Stomach (tissue), 4 donors: ENCODE data around the gene DNAI7.

ENCODE experiments used
- EP300 ChIP-seq: sonication (generic); formaldehyde crosslinking; IDR thresholded peaks from one replicate; pipeline ENCODE4 v1.6.1; 2017; ENCODE audit warnings: antibody characterized with exemption
- POLR2A ChIP-seq, 4 donors: fragments of 450-650 bp; IDR thresholded peaks; one replicate each; pipeline ENCODE4 v1.6.1; 2016; ENCODE audit warnings: antibody characterized with exemption in 4 of 4, control low read depth in 2 of 4, mild to moderate bottlenecking in 1 of 4, moderate library complexity in 1 of 4
- TF ChIP-seq, protein P1 (sequence below), 7 experiments: fragments of 450-650 bp in 4 of 7; fragments of 200-600 bp in 3 of 7; sonication (generic) in 3 of 7; IDR thresholded peaks; one replicate each; pipeline ENCODE4 v1.5.1; 2016 to 2019; ENCODE audit warnings: antibody characterized with exemption in 7 of 7, control low read depth in 2 of 7, mild to moderate bottlenecking in 1 of 7

DNA sequence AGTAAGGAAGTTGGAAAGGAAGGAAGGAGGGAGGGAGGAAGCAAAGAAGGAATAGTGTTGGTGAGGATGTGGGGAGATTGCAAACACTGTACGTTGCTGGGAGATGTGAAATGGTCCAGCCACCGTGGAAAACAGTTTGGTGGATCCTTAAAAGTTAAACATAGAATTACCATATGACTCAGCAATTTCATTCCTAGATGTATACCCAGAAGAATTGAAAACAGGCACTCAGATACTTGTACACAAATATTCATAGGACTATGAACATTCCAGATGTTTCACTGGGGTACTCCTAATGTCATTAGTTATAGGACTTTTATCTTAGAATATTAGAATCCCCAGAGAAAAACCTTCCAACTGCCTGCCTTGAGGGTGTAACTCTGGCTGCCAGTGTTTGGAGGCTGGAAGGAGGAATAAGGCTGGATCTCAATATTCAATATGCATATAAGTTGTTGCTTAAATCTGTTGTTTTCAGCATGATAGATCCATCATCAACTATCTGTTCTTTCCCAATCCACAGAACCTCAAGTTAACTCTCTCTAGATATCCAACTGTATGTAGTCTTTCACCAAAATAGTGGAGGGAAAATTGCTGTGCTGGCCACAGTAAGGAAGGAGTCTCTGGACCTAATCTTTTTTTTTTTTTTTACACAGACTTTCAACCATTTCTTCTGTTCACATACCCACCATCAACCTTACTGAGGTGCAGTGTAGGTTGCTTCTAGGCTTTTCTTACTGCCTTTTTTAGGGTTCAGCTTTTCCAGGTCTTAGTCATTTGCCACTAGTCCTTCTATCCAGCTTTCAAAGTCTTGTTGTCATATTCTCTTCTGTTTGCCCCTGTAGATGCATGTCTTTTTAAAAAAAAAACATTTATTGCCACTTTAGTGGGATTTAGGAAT, 94.5 kb downstream of the DNAI7 start:
- no peak for TF ChIP-seq POLR2A (IDR thresholded peaks at IDR 0.05)
- TF ChIP-seq EP300, result no peak
- TF ChIP-seq, protein P1, sequence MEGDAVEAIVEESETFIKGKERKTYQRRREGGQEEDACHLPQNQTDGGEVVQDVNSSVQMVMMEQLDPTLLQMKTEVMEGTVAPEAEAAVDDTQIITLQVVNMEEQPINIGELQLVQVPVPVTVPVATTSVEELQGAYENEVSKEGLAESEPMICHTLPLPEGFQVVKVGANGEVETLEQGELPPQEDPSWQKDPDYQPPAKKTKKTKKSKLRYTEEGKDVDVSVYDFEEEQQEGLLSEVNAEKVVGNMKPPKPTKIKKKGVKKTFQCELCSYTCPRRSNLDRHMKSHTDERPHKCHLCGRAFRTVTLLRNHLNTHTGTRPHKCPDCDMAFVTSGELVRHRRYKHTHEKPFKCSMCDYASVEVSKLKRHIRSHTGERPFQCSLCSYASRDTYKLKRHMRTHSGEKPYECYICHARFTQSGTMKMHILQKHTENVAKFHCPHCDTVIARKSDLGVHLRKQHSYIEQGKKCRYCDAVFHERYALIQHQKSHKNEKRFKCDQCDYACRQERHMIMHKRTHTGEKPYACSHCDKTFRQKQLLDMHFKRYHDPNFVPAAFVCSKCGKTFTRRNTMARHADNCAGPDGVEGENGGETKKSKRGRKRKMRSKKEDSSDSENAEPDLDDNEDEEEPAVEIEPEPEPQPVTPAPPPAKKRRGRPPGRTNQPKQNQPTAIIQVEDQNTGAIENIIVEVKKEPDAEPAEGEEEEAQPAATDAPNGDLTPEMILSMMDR (IDR thresholded peaks at IDR 0.05), result no peak
